IPS DF 6.9 (cell line): Measurements from ENCODE around the gene ALOX5.
"Not testable (repeated sequence)": the region's sequence is repeated elsewhere in the genome, so short reads cannot be mapped to it uniquely, and the experiment has no call there.

Experiments
- DNase-seq: peaks from one replicate; pipeline ENCODE4 v3.0.0-alpha.2; 2013; ENCODE audit warnings: low read depth, low spot score
- H3K27ac ChIP-seq: one replicate; pipeline ENCODE4 v1.5.1; 2013; ENCODE audit warnings: low read length, control low read depth
- H3K27me3 ChIP-seq: 2 replicates; pipeline ENCODE4 v1.6.1; 2013; ENCODE audit warnings: mild to moderate bottlenecking, low read length; ENCODE audit not compliant: control insufficient read depth, insufficient read depth
- H3K36me3 ChIP-seq: 2 replicates; pipeline ENCODE4 v1.6.1; 2013; ENCODE audit warnings: low read length; ENCODE audit not compliant: control insufficient read depth, insufficient read depth
- H3K4me1 ChIP-seq: 2 replicates; pipeline ENCODE4 v1.6.1; 2013; ENCODE audit warnings: low read length; ENCODE audit not compliant: control insufficient read depth, insufficient read depth
- H3K4me3 ChIP-seq: 2 replicates; pipeline ENCODE4 v1.5.1; 2013; ENCODE audit warnings: mild to moderate bottlenecking, low read length
- H3K9me3 ChIP-seq: 2 replicates; pipeline ENCODE4 v1.6.1; 2013; ENCODE audit warnings: low read length, inconsistent platforms; ENCODE audit not compliant: control insufficient read depth, insufficient read depth
- WGBS: extraction: QIAGEN DNeasy Blood & Tissue Kit; methylation state at CpG from one replicate; pipeline ENCODE4 v1.1.7; 2013; ENCODE audit warnings: mixed read lengths, missing lambda C conversion rate; ENCODE audit not compliant: insufficient read length, insufficient coverage; 5-methylcytosine and 5-hydroxymethylcytosine counted together

ALOX5 gene

DNA sequence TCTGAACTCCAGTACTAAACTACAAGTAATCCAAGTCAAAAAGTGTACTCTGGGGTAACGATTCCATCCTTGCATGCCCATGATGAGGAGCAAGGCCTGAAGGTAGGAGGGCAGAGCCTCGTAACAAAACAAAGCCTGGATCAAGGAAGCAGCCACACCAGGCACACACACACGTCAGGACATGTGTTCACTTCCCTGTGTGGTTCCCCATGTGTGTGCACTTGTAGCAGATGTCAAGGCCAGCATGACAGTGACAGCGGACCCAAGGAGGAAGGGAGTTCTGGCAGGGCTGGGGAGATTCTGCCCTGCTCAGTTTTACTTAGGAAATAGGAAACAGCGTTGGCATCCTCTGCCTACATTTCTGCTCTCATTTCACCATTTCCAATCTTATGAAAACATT lies 92.8 kb downstream of the ALOX5 start:
- Histone ChIP-seq H3K36me3 (no peaks in the 10 kb centered on the region), H3K27ac (no peak overlapping the region), H3K9me3 (no peaks in the 10 kb centered on the region), H3K27me3 (no peaks in the 10 kb centered on the region), H3K4me3 (no peak overlapping the region), H3K4me1 (0 out of 2 replicates have a peak, but pooled peaks cover 2% of the 10 kb centered on the region)
- no peak for DNase-seq
- no CpG with 5 or more reads among the region's 5 CpGs for WGBS

DNA sequence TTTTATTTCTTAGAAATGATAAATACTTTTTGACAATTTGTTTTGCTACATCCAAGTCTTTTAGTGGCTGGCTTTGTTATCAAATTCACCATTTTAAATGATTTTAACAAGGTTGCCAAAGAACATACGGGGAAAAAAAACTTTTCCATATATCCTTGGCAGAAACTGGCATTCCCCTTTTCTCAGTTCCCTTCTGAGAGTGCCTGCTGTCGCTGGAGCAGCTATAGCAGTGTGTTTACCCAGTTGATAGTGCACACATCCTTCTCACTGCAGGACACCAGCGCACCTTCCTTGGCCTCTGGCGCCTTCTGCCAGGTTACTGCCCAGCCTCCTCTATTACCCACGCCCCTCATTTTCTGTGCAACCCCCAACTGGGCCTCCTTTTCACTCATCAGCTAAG lies 94.1 kb downstream of the ALOX5 start:
- Histone ChIP-seq H3K27ac (no peak overlapping the region), H3K9me3 (no peaks in the 10 kb centered on the region), H3K36me3 (no peaks in the 10 kb centered on the region), H3K4me3 (no peak overlapping the region), H3K27me3 (no peaks in the 10 kb centered on the region), H3K4me1 (0 out of 2 replicates have a peak, but pooled peaks cover 2% of the 10 kb centered on the region)
- no peak for DNase-seq
- no CpG with 5 or more reads among the region's 5 CpGs for WGBS

DNA sequence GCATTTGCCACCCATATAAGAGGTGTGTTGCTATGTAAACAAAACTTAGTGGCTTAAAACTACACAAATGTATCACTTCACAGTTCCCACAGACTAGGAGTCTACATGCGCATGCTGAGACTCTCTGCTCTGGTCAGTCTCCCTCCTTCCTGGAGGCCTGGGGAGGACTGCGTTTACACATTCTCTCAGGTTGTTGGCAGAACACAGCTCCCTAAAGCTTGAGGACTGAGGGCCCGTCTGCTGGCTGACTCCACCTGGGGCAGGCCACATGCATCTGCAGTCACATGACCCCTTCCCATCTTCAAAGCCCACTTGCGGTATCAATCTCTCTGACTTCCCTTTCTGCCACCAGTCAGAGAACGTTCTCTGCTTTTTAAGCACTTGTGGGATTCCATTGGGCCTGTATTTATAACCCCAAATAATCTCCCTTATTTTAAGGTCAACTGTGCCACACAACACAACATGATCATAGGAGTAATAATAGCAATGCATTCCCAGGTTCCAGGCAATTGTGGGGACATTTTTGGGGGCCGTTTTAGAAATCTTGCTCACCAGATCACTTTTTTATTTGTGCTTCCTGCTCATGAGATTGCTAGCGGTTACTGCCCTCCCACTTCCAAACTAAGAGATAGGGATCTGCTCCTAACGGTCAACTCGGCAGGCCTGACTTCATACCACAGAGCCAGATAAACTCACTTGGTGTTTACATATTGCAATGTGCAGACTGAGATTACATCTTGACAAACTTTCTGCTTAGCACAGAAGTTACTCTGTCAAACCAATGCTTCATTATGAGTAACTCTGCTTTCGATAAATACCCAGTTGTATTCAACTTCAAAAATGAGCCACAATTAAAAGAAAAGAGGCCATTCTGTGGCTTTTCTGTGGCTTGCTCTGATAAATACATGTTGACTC lies 96.3 kb downstream of the ALOX5 start:
- WGBS: no CpG with 5 or more reads among the region's 10 CpGs
- Histone ChIP-seq H3K36me3 (no peaks in the 10 kb centered on the region), H3K4me1 (no peaks in the 10 kb centered on the region), H3K9me3 (no peaks in the 10 kb centered on the region), H3K27me3 (no peaks in the 10 kb centered on the region), H3K27ac (no peak overlapping the region), H3K4me3 (no peak overlapping the region)
- no peak for DNase-seq

DNA sequence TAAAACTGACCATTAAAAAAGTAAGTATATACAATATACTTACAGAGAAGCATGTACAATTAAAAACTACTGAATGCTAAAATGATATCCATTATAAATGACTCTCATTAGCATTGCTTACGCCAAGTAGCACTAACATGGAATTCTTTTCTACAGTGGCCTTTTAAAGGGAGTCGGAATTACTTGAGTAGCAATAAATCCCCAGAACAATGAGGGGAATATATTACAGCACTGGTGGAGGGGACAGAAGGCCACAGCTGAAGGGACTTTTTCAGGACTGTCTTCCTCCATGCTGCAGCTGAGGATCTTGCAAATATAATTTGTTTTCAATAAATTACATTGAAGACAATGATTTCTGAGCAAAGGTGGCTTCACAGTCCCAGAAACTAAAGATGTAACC lies 97.0 kb downstream of the ALOX5 start:
- Histone ChIP-seq H3K27ac (no peak overlapping the region), H3K4me1 (no peaks in the 10 kb centered on the region), H3K36me3 (no peaks in the 10 kb centered on the region), H3K27me3 (no peaks in the 10 kb centered on the region), H3K4me3 (no peak overlapping the region), H3K9me3 (no peaks in the 10 kb centered on the region)
- WGBS: no CpG with 5 or more reads among the region's 2 CpGs
- no peak for DNase-seq

DNA sequence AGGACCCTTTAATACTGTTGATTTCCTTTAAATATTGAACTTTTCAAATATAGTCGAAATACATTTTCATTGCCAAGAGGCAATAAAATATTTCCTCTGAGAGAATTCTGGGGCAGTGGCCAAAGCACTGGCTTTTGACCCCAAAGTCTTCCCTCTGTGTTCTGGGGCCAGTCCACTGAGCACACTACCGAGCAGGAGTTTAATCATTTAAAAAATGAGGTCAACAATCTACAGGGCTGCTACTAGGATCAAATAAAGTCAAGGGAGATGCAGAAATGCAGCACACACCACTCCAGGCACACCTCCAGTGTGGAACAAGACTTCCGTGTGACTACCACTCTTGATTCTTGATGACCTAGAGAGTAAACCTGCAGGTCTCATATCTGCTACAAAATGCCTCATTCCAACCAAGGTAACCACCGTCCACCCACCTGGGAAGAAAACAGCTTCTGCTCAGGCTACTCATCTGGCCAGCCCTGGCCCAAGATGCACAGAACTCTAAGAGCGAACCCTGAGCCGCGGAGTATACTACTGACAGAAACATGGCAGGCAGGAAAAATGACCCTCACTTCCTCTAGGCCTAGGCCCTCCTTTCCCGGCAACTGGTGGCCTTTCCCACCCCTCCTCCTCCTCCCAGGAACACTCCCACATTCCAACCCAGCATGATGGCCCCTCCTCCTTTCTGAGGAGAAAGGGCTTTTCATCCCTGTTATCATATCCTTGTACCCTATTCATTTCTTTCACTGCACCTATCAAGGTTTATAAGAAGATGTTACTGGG lies 97.7 kb downstream of the ALOX5 start:
- Histone ChIP-seq H3K27ac (no peak overlapping the region), H3K9me3 (no peaks in the 10 kb centered on the region), H3K4me3 (no peak overlapping the region), H3K4me1 (no peaks in the 10 kb centered on the region), H3K36me3 (no peaks in the 10 kb centered on the region), H3K27me3 (no peaks in the 10 kb centered on the region)
- DNase-seq: no peak
- no CpG with 5 or more reads among the region's 8 CpGs for WGBS

DNA sequence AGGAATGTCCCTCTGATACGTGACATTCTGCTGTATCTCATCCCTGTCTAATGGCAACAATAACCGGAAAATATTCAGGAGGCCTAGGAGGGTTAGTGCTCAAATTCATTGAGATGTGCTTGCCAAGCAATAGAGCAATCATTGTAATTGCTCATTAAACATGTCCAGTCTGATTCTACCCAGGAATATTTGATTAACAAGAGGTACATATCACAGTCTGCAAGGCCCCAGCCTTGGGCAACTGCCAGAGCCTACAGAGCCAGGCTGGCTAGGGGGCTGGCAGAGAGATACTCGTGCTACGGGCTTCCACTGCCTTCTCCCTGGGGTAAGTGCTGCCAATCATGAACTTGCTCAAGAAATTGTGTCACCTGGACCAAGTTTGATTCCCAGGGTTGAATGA lies 99.1 kb downstream of the ALOX5 start:
- Histone ChIP-seq H3K4me3 (no peak overlapping the region), H3K27me3 (no peaks in the 10 kb centered on the region), H3K27ac (no peak overlapping the region), H3K36me3 (no peaks in the 10 kb centered on the region), H3K4me1 (no peaks in the 10 kb centered on the region), H3K9me3 (no peaks in the 10 kb centered on the region)
- WGBS: no CpG with 5 or more reads among the region's 4 CpGs
- no peak for DNase-seq

DNA sequence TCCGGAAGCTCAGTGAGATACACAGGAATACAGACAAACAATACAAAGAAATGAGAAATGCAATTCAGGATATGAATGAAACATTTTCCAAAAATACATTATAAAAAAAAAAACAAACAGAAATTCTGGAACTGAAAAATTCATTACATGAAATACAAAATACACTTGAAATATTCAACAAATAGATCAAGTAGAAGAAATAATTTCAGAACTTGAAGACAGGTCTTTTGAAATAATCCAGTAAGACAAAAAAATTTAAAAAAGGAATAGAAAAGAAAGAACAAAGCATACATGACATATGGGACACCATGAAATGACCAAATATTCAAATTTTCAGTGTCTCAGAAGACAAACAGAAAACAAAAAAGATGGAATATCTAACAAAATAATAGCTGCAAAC lies 102.5 kb downstream of the ALOX5 start:
- H3K4me1 ChIP-seq: no peaks in the 10 kb centered on the region
- H3K4me3 ChIP-seq: no peak overlapping the region
- H3K9me3 ChIP-seq: no peaks in the 10 kb centered on the region
- H3K27me3 ChIP-seq: no peaks in the 10 kb centered on the region
- no CpG with 5 or more reads among the region's 1 CpG for WGBS
- no peak overlapping the region for H3K27ac ChIP-seq
- DNase-seq: no peak
- H3K36me3 ChIP-seq: no peaks in the 10 kb centered on the region

DNA sequence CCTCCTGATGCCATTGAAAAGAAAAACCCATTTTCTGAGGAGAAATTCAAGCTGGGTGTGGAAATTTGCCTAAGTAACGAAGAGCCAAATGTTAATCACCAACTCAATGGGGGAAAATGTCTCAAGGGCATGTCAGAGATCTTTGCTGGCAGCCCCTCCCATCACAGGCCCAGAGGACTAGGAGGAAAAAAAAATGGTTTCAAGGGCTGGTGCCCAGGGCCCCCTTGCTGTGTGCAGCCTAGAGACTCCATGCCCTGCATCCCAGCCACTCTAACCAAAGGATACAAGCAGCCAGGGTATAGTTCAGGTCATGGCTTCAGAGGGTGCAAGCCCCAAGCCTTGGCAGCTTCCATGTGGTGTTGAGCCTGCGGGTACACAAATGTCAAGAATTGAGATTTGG lies 106.3 kb downstream of the ALOX5 start:
- Histone ChIP-seq H3K9me3 (no peaks in the 10 kb centered on the region), H3K27ac (no peak overlapping the region), H3K36me3 (no peaks in the 10 kb centered on the region), H3K4me3 (no peak overlapping the region), H3K27me3 (no peaks in the 10 kb centered on the region), H3K4me1 (no peaks in the 10 kb centered on the region)
- no CpG with 5 or more reads among the region's 2 CpGs for WGBS
- DNase-seq: no peak

DNA sequence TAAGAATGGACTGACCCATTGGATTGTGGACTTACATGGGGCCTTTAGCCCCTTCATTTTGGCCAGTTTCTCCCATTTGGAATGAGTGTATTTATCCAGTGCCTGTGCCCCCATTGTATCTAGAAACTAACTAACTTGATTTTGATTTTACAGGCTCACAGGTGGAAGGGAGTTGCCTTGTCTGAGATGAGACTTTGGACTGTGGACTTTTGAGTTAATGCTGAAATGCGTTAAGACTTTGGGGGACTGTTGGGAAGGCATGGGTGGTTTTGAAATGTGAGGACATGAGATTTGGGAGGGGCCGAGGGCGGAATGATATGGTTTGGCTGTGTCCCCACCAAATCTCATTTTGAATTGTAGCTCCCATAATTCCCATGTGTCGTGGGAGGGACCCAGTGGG lies 107.1 kb downstream of the ALOX5 start:
- not testable (repeated sequence) for H3K27me3 ChIP-seq, DNase-seq, H3K4me3 ChIP-seq, H3K27ac ChIP-seq, H3K9me3 ChIP-seq, H3K36me3 ChIP-seq, H3K4me1 ChIP-seq
- no CpG with 5 or more reads among the region's 4 CpGs for WGBS

DNA sequence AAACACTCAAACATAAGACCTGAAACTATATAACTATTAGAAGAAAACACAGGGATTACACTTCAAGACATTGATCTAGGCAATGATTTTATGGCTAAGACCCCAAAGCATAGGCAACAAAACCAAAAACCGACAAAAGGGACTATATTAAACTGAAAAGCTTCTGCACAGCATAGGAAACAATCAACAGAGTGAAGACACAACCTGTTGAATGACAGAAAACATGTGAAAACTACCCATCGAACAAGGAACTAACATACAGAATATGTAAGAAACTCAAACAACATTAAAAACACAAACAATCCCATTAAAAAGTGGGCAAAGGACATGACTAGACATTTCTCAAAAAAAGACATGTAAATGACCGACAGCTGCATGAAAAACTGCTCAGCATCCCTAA lies 109.0 kb downstream of the ALOX5 start:
- Histone ChIP-seq H3K27me3 (no peaks in the 10 kb centered on the region), H3K27ac (no peak overlapping the region), H3K9me3 (no peaks in the 10 kb centered on the region), H3K36me3 (no peaks in the 10 kb centered on the region), H3K4me1 (no peaks in the 10 kb centered on the region), H3K4me3 (no peak overlapping the region)
- DNase-seq: no peak
- WGBS: no CpG with 5 or more reads among the region's 3 CpGs
